Stimulated activated CD8-positive, alpha-beta memory T cell treated with anti-CD3 and anti-CD28 coated beads, Interleukin-7, amount 100 ng/mL, for 48 hours (primary cell): Measurements from ENCODE around the gene ZNF396.

Source experiments
- DNase-seq, 2 donors: peaks; one replicate each; pipeline ENCODE4 v3.0.0-alpha.2; 2020; ENCODE audit warnings: low read depth in 1 of 2; ENCODE audit errors: extremely low read depth in 1 of 2

The ZNF396 gene

GRCh38 chr18:35386600-35387100 is 9.5 kb upstream of the ZNF396 start:
- DNase-seq: peak in 1 of 2 donors; percentile 31

DNA sequence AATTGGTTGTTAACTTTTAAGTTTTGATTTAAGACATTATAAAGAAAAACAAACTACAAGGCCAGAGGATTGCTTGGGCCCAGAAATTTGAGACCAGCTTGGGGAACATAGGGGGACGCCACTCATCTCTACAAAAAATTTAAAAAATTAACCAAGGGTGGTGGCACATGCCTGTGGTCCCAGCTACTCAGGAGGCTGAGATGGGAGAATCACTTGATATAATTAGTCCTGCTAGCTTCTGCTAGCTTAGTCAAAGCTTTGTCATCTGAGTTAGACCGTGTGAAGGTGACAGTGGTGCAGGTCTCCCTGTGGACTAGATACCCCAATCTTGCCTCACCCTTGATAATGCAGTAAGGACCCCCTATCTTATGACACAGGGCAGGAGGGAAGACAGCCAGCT is 6.0 kb upstream of the ZNF396 start:
- no peak for DNase-seq

DNA sequence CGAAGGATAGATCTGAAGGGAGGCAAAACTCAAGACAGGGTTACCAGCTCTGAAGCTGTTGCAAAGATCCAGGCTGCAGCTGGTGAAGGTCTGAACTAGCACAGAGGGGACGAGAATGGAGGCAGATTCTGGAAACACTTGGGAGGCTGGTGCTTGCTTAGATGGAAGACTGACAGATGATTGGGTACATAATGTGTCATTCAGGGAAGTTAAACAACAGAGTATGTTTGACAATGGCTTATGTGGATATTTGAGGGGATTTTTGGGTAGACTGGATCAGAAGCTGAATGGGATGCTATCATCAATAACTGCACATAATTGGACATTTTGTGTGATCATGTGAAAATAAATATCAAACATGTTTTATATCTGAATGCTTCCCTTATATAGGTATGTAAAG is 2.3 kb upstream of the ZNF396 start:
- no peak for DNase-seq

- DNase-seq: no peak
Observed at GRCh38 chr18:35378574-35378896, 1.4 kb upstream of the ZNF396 start.

DNA sequence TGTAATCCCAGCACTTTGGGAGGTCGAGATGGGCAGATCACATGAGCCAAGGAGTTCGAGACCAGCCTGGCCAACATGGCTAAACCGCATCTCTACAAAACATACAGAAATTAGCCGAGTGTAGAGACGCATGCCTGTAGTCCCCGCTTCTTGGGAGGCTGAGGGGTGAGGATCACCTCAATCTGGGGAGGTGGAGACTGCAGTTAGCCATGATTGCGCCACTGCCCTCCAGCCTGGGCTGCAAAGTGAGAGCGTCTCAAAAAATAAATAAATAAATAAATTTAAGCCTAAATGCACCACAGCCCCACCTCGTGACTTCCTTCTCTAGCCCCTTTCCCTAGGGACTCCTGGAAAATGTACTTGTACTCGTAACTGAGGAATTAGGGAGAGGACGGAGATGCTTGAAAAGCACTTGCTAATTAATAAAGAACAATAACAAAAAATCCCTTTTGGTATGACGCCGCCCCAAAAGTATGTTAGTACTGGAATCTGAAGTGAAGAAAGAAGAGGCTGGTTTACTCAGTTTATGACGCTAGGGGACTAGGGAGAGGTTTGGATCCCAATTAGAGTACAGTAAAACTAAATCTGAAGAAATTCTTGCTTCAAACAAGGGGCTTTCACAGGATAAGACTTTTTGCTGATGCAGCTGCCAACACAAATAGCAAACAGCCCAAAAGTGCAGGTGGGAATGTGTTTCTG is 887 bp upstream of the ZNF396 start:
- no peak for DNase-seq

DNA sequence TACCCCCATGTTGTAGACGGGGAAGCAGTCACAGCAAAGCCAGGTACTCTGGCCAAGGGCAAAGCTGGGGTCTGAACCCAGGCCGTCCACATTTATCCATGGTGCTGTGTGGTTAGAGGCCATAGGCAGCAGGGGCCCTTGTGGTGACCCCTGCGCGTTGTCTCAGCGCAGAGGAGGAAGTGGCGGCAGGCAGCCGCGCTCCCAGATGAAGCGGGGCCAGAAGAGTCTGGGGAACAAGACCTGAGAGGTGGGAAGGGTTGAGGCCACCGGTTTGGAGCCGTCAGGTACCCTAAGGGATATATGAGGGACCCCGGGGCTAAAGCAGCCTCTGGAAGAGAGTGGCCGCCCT is 770 bp downstream of the ZNF396 start:
- DNase-seq: no peak

DNA sequence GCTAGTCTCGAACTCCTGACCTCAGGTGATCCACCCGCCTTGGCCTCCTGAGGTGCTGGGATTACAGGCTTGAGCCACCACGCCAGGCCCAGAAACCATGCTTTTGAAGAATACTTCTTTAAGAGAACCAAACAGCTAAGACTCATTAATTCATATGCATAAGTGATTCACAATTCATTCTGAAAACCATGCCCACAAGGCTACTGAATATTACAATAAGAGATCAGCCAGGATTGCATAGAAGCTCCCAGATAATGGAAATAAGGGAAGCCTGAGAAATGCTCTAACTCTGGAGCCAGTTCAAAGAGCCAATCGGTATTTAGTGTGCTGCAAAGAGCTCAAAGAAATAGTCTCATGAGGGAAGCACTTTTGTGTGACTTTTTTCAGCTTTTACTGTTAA is 2.4 kb downstream of the ZNF396 start:
- no peak for DNase-seq

DNA sequence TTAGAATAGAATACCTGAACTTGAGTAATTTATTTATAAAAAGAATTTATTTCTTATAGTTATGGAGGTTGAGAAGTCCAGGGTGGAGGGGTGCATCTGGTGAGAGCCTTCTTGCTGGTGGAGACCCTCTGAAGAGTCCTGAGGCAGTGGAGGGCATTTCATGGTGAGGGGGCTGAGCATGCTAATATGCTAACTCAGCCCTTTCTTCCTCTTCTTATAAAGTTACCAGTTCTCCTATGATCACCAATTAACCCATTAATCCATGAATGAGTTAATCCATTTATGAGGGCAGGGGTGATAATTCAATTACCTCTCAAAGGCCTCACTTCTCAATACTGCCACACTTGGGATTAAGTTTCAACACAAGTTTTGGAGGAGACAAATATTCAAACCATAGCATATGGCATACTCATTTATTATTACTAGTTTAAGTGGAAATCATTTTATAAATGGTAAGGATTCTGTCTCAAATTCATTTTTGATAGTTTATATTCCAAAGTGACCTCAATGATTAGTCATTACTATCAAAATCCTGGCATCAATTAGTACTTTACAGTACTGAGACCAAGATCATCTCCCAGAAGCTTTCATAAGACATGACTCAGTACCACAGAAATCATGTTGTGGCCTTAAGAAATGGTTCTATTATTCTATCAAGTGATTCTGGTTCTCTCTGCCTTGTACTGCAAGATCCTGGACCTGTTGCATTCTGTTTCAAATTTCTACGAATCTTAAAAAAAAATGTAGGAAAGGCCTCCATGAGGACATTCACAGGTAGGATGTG is 5.5 kb downstream of the ZNF396 start:
- no peak for DNase-seq

DNA sequence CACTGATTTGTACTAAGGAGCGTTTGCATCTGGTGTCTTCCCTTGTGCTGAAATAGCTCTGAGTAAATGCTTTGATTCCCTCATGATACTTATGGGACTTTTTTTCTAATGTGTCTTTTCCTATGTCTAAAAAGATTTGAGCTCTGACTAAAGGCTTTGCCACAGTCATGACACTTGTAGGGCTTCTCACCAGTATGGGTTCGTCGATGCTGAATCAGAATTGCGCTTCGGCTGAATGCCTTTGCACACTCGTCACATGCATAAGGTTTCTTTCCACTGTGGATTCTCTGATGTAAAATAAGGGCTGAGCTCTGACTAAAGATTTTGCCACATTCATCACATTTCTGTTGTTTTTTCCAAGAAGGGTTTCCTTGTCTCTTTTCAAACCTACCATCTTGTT is 8.0 kb downstream of the ZNF396 start:
- no peak for DNase-seq

DNA sequence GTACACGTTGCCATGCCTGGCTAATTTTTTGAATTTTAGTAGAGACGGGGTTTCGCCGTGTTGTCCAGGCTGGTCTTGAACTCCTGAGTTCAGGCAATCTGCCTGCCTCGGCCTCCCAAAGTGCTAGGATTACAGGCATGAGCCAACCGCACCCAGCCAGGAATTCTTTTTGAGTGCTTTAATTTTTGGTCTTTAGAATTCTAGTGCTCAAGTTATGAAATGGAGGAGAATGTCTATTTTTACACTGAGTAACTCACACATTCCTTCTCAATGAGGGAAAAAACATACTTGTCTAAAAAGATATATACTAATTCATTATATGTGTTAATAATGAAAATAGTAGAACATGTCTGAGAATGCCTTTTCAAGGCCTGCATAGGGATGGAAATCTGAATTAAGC is 8.5 kb downstream of the ZNF396 start:
- no peak for DNase-seq

DNA sequence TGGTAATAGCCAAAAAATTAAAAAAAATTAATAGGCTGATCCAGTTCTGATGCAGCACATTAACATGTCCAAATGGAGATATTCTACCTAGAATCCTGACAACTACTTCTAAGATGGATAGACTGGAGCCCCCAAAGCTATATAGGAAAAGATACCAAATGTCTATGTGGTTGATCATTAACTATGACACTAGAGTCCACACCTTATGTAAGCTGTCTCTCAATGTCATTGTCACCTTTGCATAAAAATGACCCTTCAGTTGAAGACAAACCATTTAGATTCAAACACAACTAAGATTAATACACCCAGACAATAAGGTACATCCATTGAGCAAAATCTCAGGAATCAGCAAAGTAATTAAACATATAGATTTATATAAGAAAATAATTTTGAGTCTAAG is 14.6 kb downstream of the ZNF396 start:
- no peak for DNase-seq

- no peak for DNase-seq
Observed at GRCh38 chr18:35361570-35362321, 15.4 kb downstream of the ZNF396 start.

DNA sequence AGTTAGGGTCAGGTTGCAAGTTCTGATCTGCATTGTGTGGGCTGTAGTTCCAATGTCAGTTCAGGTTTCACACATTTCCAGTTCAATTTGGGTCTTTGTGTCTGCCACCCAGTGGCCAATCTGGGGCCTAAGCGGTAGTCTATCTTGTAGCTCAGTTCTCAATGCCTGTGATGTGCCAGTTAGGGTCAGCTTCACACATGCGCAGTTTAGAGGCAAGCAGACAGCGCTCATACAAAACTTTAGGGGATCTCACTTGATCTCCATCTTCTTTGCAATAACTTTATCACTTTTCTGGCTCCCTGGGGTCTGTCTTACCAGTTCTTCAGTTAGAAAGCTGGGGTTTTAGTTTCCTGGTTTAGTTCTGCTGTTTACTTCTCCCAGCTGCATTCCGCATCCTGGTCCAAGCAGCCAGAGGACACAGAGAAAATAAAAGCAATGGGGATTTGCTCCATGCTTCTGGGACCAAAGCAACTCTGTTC is 22.0 kb downstream of the ZNF396 start:
- DNase-seq: peak in 1 of 2 donors; percentile 23

GRCh38 chr18:35352778-35353177 is 24.4 kb downstream of the ZNF396 start:
- DNase-seq: no peak

GRCh38 chr18:35352283-35352682 is 24.9 kb downstream of the ZNF396 start:
- no peak for DNase-seq

DNA sequence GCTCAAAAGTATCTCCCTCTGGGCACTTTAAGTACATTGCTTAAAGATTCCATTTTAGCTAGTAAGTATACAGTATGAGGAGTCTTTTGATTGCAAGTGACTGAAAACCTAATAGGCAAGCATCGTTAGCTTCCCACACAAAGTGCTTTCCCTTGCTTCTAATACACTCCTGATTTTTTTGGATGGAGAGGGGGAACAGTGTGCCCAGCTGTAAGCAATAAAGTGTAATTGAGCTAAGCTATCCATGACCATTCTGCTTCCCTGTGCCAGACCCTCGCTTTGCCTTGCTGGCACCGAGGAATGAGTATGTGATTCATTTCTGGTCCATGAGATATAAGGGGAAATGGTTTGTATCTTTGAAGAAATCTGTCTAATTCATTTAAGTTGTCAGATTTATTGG is 29.1 kb downstream of the ZNF396 start:
- no peak for DNase-seq

DNA sequence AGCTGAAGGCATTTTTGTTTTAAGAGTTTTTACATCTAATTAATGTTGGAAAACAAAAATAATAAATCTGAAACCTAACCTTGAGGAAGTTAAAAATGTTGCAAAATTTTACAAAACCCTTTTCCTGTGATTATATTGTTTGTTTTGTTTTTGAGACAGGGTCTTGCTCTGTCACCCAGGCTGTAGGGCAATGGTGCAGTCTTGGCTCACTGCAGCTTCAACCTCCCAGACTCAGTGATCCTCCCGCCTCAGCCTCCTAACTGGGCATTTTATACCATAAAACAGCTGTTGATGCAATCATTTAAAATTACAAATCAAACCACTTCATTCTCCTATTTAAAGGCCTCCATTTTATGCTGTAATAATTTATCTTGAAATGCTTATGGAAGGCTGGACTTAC is 31.2 kb downstream of the ZNF396 start:
- no peak for DNase-seq

- no peak for DNase-seq
Observed at GRCh38 chr18:35345460-35345921, 31.6 kb downstream of the ZNF396 start.

DNA sequence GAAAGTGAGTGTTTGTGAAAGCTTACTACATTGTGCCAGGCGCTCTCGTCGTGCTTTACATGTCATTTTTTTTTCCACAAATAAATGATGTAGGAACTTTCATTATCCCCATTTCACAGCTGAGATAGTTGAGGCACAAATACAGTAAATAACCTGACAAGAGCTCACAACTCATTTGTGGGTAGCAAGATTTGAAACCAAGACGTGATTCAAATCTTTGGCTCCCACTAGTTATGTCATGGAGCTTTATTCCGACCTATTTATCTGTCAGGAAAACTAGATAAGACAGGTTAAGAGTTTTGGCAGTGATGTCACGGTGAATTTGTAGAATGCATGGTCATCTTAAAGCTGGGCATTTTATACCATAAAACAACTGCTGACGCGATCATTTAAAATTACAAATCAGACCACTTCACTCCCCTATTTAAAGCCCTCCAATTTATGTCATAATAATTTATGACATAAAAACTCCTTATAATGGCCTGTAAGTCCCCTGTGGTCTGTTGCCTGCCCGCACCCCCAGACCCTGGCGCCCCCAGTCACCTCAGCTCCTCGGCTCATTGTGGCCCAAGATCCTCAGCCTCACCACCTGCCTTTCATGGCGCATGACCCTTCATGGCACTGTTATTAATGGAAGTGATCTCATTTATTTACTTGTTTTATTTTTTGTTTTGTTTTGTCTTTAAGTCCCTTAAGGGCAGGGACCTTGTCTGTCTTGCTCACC is 32.2 kb downstream of the ZNF396 start:
- no peak for DNase-seq

GRCh38 chr18:35343936-35344735 is 33.0 kb downstream of the ZNF396 start, which contains the start of gene ZNF24:
ZNF24 (minus strand) TSS chr18:35344420; CDS start chr18:35340650, 3,770 bp downstream.
- DNase-seq: peak; percentile 84 to 90
